D721Med (cell line): ENCODE measurements around the gene RASL11B.

Experiments used
- DNase-seq: peaks from one replicate; pipeline ENCODE4 v3.0.0; 2011; ENCODE audit warnings: low spot score; ENCODE audit not compliant: insufficient read length
- FAIRE-seq: peaks from 2 replicates; lab custom pipeline; 2011; peaks lifted over from hg19 to GRCh38; lab: Jason Lieb, UNC
- CTCF ChIP-seq: IDR thresholded peaks from 2 replicates; pipeline ENCODE4 v1.5.1; 2012; ENCODE audit warnings: mild to moderate bottlenecking, control low read depth; ENCODE audit not compliant: insufficient read depth; ENCODE audit errors: missing control alignments

The RASL11B gene

GRCh38 chr4:52890521-52890791 is 28.3 kb downstream of the RASL11B start:
- TF ChIP-seq CTCF, result no peak
- no peak for FAIRE-seq
- no peak for DNase-seq

DNA sequence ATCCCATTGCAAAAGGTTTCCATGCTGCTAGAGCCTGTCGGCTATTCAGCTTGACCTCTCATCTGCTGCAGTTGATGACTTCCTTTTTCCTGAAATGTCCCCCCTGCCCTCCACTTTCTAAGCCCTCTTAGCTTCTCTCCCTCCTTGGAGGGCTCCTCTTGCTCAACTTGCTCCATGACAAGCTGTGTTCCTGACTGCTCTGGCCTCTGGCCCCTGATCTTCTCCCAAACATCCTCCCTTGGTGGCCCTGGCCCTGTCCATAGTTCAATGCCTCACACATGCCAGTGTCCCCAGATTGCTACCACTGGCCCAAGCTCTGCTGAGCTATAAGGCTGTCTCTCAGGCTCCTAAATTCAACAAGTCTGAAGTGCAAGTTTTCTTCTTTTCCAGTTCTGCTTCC is 29.6 kb downstream of the RASL11B start:
- FAIRE-seq, result no peak
- DNase-seq, result no peak
- no peak for TF ChIP-seq CTCF

- no peak for TF ChIP-seq CTCF
- DNase-seq (no peak), FAIRE-seq (no peak)
Observed at GRCh38 chr4:52892880-52893279, 30.8 kb downstream of the RASL11B start.

GRCh38 chr4:52894443-52894842 is 32.3 kb downstream of the RASL11B start:
- TF ChIP-seq CTCF, result no peak
- FAIRE-seq, result no peak
- DNase-seq, result no peak

- FAIRE-seq, result no peak
- TF ChIP-seq CTCF, result no peak
- no peak for DNase-seq
Observed at GRCh38 chr4:52903273-52903672, 41.2 kb downstream of the RASL11B start.

DNA sequence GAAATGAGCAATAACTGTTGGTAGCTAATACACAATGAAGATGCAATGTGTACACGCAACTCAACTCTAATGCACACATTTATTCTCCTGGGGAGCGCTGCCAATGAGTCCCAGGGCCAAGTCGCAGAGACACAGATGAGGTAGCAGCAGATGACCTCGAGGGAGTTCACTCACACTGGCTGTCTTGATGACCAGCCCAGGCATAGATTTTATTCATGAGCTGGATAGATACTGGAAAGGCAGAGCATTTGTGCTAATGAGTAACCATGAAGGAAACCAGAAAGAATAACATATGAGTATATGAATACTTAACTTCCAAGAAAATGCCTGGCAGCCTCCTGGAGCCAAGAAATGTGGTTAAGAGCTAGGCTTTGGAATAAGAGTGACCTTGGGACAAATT is 42.3 kb downstream of the RASL11B start:
- DNase-seq, result no peak
- FAIRE-seq, result no peak
- no peak for TF ChIP-seq CTCF

DNA sequence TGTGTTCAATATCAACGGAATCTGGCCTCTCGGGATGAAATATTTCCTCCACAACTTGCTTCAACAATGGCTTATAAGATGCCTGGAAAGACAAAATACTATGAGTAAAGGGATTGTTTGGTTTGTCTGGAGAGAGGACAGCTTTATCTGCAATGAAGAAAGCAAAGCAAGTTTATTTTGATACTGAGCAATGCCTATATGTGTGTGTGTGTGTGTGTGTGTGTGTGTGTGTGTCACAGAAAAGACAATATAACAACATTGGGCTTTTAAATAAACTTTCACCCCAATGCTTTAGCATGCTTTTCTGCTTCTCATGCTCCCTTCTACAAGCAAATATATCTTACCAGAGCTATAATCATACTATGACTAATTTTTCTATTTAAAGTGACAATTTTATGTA is 45.4 kb downstream of the RASL11B start:
- DNase-seq (no peak), FAIRE-seq (no peak)
- no peak for TF ChIP-seq CTCF
